ENCODE measurements around the gene THSD7B.
"Not testable (repeated sequence)": the region's sequence is repeated elsewhere in the genome, so short reads cannot be mapped to it uniquely, and the experiment has no call there.

The THSD7B gene

DNA sequence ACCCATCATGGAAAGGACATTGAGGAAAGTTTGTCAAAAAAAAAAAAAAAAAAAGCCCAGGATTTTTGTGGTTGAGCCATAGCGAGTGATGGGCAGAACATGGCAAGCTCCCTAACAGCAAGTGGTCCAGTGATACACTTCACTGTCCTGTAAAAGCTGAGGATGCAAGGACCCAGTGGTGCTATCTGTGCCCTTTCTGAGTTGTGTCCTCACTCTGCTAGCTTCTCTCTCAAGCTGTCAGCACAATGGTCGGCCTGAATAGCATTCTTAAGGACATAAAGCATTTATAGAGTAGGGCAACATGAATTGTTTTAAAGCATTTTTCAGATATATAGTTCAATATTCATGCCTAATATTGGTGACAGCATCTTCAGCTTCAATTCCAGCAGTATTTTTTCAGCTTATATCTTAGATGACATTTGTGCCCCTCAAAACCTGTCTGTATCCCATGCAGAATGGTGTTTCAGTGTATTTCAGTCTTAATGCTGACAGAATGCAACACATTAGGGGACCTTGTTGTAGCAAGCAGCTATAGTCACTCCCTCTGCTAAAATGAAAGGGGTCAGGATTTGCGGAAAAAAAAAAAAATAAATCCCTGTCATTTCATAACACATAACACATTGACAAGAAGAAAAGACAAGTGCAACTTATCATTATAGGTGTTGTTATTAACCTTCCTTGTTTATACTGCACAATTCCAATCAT, 496.7 kb downstream of the THSD7B start:
- no peak for DNase-seq

- no peak for DNase-seq
Measured at GRCh38 chr2:137262594-137262993, 497.2 kb downstream of the THSD7B start.

GRCh38 chr2:137287913-137288639, 522.7 kb downstream of the THSD7B start:
- no peak for DNase-seq

DNA sequence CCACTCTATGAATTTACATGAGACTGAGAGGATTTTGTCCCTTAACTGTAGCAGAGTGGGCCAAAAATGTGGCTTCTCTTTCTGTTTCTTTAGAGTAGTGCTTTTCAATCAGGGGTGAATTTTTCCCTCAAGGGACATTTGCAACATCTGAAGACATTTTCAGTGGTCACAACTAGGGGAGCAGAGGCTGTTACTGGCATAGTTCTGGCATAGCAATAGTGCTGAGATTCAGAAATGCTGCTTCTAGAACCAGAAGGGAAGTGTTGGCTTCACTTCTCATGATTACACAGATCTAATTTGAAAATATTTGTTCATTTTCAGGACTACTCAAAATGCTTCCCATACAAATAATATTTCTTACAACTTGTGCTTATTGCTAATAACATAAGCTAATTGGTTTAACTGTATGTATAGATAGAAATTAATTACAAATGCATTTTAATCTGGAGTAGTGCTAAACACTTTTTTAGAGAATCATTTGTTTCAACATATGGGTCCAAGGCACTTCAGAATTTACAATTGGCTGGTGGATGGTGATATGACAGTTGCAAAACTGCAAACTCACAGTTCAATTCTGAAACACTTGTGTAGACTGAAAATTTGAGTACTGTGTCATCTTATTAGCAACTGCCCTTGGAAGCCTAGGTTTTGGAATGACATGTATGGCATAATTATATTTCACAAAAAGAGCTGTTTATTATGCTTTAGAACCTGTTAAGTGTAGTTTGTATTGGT, 526.7 kb downstream of the THSD7B start:
- DNase-seq, result no peak

DNA sequence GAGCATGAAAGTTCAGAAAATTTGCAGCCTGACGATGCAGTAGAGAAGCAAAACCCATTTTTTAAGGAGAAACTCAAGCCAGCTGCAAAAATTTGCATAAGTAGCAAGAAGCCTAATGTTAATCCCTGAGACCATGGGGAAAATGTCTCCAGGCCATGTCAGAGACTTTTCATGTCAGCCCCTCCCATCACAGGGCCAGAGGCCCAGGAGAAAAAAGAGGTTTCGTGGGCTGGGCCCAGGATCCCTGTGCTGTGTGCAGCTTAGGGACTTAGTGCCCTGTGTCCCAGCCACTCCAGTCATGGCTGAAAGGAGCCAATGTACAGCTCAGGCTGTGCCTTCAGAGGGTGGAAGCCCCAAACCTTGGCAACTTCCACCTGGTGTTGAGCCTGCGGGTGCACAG, 533.0 kb downstream of the THSD7B start:
- no peak for DNase-seq

DNA sequence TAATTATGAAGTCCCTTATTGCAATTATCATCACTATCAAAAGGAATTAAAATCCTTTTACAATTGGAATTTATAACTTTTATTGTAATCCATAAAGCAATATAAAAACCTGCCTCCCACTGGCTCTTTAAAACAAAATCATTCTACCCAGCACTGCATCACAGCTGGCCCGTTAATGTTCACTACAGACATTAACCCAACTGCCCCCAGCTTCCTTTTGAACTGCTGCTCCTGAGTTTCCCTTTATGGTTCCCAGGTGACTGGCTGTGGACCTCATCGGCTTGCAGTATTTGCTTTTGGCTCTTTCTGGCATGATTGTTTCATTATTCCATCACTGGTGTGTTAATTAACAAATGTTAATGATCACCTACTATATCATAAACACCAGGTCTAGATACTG, 535.6 kb downstream of the THSD7B start:
- no peak for DNase-seq

- DNase-seq, result no peak
Measured at GRCh38 chr2:137302957-137303356, 537.6 kb downstream of the THSD7B start.

DNA sequence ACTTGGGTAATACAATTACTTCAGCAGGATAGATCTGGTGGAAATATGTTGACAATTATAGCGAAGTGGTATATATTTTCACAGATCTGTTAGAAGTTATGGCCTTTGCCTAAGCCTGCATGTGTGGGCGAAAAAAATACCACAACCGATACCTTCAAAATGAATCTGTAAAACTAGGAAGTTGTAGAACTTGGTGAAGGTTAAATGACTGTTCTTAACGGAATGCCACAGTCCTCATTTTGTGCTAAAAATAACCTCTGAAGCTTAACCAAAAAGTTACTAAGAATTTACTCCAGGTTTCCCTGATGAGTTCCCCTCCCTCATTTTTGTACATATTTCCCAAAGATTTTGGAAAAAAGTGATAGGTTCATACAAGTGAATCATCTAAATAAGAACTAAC, 550.7 kb downstream of the THSD7B start:
- DNase-seq, result no peak

DNA sequence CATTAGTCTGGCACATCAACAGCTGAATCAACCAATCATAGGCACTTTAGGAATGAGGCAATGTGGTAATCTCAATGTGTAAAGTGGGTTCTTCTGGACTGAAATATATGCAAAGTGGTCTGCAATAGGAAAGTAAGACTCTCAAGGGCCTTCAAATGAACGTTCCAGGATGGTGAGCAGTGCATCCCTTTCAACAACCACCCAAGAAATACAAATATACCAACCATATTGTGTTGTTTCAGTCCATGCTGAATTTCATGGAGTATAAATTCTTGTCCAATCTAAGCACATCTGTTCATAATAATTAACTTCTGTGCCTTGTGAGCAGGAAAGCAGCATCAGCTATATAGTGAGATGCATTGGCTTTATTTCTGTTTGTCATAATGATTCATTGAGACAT, 556.2 kb downstream of the THSD7B start:
- DNase-seq, result no peak

DNA sequence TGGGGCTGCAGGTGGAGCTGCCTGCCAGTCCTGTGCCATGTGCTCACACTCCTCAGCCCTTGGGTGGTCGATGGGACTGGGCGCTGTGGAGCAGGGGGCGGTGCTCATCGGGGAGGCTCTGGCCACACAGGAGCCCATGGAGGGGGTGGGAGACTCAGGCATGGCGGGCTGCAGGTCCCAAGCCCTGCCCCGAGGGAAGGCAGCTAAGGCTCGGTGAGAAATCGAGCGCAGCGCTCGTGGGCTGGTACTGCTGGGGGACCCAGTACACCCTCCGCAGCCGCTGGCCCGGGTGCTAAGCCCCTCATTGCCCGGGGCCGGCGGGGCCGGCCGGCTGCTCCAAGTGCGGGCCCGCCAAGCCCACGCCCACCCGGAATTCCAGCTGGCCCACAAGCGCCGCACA, 566.2 kb downstream of the THSD7B start:
- not testable (repeated sequence) for DNase-seq

DNA sequence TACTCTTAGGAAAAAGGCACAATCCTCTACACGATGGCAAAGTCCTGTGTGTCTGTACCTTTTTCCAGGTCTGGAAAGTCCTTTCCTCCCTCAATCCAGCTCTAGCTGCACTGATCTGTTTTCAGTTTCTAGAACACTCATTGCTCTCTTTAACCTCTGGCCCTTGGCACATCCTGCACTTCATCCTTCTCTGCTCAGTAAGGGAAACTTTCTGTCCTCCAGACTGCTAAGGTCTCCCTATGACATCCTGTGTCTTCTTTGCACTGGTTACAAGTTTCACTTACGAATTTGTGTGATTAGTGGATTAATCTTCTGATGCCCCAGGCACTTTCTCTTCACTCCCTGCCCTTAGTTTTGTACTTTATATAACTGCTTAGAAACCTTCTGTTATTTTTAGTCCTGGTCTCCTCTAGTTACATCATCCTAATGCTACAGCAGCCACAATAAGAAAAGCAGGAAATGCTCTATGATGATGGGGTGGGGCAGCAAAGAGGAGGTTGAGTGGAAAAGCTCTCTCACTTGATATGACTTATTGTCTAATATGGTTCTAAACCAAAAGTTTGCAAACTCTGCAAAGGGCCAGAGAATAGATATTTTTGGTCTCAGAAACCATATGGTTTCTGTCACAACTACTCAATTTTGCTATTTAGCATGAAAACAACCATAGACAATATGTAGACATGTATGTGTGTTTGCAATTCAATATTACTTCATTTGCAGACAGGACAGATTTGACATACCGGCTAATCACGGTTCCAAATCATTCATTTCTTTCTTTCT, 568.2 kb downstream of the THSD7B start:
- no peak for DNase-seq

DNA sequence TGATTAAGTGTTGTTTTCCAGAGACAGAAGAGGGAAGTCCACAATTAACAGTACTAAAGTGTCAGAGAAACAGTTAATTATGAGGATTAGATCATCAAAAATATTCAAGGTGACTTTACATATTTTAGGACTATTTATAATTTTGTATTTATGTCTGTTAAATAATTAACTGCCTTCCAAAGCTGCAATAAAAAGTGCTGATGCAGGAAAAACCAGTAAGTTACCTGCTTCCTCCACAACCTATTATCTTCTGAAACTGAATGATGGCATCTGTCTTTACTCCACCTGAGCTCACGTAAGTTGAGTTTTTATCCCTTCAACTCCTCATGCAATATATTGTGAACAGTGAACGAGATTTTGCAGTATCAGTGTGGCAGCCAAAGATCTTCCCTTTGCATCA, 570.7 kb downstream of the THSD7B start:
- no peak for DNase-seq

GRCh38 chr2:137339051-137339450, 573.7 kb downstream of the THSD7B start:
- DNase-seq, result no peak

DNA sequence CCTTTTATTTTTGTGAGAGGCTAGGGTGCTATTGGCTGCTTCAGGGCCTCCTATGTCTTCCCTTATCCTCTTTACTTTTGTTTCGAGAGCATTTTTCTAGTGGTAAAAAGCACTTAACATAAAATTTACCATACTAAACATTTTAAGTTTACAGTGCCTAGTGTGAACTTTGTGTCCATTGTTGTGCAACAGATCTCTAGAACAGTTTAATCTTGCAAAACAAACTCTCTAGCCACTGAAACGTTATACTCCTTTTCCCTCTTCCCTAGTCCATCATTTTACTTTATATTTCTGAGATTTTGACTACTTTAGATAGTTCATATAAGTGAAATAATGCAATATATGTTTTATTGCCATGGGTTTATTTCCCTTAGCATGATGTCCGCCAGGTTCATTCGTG, 580.6 kb downstream of the THSD7B start:
- DNase-seq, result no peak

DNA sequence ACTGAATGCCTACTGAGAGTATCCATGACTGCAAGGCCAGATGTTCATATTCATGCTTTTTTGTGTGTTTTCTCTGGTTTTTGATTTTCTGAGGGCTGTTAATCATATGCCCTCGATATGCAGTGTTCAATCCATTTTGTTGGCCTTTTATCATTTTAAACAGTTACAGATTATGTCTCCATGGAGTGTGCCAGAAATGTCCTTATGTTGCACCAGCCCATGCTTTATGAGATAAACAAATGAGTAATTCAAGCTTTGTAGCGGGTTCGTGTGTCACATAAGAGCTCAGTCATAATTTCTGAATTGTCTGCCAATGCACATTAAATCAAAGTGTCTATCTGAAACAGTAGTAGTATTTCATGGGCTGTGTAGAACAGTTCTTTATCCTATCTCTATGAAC, 583.0 kb downstream of the THSD7B start:
- no peak for DNase-seq

DNA sequence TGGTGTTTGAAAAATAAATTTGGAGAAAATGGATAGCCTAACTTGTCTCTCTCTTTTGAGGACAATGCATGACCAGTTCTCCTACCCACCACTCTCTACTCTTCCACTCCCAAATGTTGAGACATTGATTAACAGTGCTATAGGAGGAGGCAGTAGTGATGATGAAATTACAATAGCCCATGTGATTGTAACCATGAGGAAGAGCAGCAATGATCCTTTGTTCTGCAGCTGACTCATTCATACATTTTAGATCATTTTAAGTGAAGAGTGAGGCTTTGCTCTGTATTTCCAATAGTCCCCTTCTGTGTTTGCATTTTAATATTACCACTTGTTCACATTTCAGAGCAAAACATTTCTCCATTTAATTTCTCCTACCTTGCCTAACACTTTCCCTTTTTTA, 592.3 kb downstream of the THSD7B start:
- no peak for DNase-seq

DNA sequence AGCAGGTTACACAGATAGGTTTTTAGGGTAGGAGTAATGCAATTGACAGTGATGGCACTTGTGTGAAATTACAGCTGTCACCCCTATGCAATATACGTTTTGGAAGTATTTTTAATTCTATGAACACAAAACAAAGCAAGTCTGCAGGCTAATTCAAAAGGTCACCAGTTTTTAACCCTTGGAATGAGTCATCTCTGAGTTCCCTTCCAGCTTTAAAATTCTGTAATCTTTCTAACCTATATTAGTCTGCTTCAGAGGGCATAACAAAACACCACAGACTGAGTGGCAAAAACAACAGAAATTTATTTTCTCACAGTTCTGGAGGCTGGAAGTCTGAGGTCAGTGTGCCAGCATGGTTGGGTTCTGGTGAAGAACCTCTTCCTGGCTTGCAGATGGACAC, 602.0 kb downstream of the THSD7B start:
- no peak for DNase-seq

DNA sequence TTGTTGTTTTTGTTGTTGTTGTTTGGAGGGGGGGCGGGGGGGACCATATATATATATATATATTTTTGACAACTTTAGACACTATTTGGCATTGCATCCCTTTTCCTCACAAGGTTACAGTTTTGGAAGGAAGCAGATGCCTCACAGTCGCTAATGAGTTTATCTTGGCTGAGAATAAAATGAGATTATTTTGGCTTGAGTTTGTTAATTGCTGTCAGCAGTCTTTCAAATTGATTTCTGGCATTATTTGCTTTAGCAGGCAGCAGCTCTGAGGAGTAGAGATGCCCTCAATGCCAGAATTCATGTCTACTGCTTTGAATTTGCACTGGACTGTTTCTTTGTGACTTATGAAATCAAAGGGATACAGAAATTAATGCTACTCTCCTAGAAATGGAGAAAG, 603.8 kb downstream of the THSD7B start:
- DNase-seq, result no peak

DNA sequence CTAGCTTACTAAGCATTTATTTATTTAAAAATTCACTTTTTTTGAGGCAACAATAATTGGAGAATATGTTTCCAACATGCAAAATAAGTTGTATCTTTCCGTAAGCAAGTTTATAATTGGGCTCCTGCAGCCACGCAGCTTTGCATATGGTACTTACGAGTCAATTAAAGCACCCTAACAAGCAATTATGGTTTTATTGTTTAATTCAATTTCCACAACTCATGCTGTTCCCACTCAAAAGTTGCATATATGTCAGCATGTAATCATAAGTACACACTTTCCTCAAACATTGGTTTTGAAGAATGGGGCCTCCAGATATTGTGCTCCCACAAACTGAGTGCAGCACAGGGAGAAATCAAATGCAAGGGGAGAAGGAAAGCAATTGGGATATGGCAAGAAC, 613.8 kb downstream of the THSD7B start:
- DNase-seq, result no peak

DNA sequence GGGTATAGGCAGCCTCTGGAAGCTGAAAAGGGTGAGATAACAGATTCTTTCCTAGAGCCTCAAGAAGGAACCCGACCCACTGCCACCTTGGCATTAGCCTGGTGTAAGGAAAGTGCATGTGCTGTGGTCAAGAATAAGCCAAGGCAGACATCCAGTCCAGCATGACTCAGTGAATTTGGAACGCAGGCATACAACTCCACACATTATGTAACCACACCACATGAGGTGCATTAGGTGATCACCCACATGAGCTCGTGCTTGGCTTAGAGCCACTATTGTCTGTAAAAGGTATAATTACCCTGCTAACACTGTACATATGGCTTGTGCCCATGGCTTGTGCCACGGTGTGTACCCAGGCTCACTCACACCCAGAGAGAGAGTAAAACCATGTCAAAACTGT, 615.3 kb downstream of the THSD7B start:
- DNase-seq, result no peak

GRCh38 chr2:137381731-137382130, 616.4 kb downstream of the THSD7B start:
- DNase-seq, result no peak

GRCh38 chr2:137383391-137383790, 618.0 kb downstream of the THSD7B start:
- DNase-seq, result no peak

- DNase-seq, result no peak
Measured at GRCh38 chr2:137387044-137387443, 621.7 kb downstream of the THSD7B start.

Data from DMS 273 treated with DMSO at 0.1 percent for 48 hours (cell line).